NOMO-1 treated with dmso at 0.1 percent for 144 hours (cell line): ENCODE results near the gene CHD1.
A peak's percentile ranks its signal among the peaks of the same experiment; 100 is the strongest.

ENCODE experiments used
- DNase-seq: peaks from one replicate; lab custom pipeline; 2025; ENCODE audit not compliant: unreplicated experiment; lab: John Stamatoyannopoulos, UW

The CHD1 gene

GRCh38 chr5:98936948-98937715 lies 8.3 kb upstream of the CHD1 start:
- no peak for DNase-seq

GRCh38 chr5:98935206-98935605 lies 6.4 kb upstream of the CHD1 start:
- no peak for DNase-seq

DNA sequence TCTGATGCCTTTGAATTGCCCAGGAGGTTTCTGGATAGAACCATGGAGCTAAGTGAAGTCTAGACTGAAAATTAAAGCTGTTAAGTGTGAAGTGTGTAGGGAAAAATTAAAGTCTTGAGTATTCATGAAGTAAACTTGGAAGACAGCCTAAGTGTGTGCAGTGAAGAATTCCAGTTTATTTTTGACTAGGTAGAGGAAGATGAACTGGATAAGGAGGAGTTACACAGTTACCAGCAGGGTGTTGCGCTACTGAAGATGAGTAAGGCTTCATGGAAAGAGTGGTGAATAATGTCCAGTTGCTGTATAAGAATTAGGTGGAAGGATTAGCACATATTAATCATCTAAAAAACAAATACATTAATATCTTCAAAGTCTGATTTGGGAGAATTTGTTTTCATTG lies 5.7 kb upstream of the CHD1 start:
- no peak for DNase-seq

- peak; percentile 82 for DNase-seq
Measured at GRCh38 chr5:98933445-98934072, 4.8 kb upstream of the CHD1 start.

- DNase-seq = no peak
Measured at GRCh38 chr5:98930972-98931762, 2.4 kb upstream of the CHD1 start.

DNA sequence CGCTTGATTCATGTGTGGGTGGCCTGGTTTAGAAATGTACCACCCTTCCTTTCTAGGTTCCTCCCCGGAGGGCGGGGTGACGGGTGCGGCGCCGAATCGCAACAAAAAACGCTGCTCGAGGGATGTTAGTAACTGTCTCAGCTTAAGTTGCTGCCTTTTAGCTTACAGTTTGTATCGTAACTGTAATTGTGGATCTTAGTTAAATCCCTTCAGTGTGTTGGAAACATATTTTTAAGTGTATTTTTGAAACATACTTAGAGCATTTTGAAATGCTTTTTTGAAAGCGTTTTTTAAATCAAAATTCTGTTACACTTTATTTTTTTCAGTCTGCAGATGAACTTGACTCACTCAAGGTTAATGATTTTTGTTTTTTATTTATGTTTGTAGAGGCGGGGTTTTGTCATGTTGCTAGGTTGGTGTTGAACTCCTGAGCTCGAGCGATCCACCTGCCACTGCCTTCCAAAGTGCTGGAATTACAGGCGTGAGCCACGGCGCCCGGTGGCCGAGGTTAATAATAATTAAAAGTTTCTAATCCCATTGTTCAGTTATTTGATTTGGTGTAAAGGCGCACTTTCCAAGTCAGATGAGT lies 997 bp upstream of the CHD1 start:
- DNase-seq = no peak

DNA sequence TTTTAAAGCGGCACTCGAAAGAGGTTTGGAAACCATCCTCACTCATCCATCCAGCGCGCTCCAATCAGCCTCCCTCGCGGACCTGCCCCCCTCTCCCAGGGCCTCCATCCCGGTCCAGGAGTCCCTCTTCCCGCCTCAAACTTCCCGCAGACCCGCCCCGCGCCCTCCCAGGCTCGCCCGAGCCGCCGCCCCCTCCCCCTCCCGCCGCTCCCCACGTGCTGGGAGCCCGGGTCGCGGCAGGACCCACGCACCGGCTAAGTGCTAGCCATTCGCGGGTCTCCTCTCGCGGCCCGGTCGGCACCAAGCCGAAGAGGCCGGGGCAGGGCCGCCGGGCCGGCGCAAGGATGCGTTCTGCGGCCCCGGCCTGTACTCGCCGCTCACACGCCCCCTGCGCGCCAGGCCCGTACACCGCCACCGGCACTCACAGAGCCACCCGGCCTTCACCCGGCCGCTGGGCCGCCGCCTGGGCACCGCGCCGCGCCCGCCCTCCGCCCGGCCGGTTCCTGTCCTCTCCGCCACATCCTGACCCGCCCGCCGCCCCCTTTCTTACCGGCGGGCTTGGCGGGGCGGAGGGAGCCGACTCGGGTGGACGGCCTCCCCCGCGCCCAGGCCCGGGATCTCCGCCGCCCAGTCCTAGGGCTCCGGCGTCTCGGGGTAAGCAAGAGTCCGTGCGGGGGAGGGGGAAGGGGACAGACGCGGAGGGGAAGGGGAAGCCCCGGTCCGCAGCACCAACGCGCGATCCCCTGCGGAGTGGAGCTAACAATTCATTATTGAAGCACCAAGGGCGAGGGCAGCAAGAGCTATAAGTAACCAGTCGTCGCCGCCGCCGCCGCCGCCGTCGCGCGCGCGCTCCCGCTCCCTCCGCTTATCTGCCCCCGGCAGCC lies 576 bp downstream of the CHD1 start:
- peak; percentile 63 for DNase-seq

DNA sequence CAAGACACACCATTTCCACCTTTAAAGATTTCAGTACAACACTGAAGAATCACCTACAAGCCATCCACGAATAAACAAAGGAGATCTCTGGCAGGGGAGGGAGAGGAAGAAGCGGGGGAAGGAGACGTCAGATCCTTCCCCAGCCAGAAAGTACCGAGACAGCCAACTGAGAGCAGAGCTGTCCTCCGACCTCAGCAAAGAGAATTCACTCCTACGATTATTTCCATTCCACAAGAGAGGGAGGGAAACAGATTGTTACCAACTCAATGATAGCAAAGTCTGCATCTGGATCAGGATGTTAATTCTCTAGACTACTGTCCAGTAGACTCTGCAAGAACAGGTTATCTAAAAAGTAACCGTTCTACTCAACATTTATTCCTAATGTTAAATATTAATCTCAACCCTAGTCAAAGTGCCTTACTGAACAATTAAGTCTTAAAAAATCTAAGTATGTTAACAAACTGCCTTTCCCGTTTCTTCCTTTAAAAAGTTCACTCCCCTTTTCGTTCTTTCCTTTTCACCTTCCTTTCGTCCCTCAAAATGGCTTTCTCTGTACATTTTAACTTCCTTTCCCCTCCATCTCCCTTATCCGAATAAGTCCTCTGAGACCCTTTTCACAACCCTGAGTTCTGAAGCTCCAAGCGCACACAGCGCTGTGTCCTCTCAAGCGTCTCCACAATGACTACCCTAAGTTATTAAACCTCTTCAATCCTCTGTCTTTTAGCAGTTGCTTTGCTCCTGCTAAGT lies 1.4 kb downstream of the CHD1 start:
- DNase-seq = peak; percentile 11

GRCh38 chr5:98923966-98924365 lies 4.8 kb downstream of the CHD1 start:
- DNase-seq = no peak

- DNase-seq = no peak
Measured at GRCh38 chr5:98921947-98922505, 6.8 kb downstream of the CHD1 start.

DNA sequence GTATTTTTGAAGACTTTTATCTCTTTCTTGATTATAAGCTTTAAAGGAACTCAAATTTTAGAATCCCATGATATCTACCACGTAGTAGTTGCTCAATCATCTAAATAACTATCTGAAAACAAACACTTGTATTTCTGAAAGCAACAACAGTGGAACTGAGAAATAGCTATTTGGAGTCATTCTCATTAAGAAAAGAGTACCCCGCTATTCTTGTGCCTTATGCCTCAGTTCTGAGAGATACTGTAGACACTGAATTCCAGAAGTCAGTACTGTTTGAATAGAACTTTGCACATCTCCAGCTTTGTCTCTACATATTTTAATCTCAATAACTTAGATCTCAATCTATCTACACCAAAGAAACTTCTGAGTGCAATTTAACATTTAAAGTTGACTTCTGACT lies 11.4 kb downstream of the CHD1 start:
- no peak for DNase-seq

- DNase-seq = no peak
Measured at GRCh38 chr5:98916540-98916939, 12.3 kb downstream of the CHD1 start.

GRCh38 chr5:98913911-98914310 lies 14.9 kb downstream of the CHD1 start:
- DNase-seq = no peak

DNA sequence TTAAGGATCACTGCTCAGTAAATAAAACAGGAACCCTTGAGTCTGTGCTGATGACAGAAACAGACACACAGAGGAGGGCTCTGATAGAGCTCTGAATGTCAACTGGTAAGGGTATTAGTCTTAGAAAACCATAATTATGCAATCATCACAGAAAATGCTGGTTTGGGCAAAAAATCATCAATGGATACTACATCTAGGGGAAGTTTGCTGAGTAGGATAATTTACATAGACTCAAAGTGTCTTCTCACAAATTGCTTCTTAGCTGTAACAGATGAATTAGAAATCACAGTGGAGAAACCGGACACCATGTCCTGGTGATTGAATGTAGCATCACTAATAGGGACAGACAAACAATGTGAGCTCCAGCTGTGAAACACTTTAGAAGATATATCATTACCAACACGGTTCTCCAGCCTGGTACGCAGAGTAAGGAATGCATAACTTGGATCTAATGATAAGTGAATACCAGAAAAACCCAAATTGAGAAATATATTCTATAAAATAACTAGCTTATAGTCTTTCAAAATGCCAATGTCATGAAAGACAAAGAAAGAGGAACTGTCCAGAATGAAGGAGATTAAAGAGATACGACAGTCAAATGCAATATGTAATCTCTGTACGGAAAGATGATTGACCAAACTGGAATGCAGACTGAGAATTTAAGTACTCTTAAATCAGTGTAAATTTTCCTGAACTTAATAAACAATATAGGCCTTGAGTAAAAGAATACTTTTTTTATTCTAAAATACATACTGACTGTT lies 17.3 kb downstream of the CHD1 start:
- no peak for DNase-seq

GRCh38 chr5:98909363-98909762 lies 19.4 kb downstream of the CHD1 start:
- DNase-seq = no peak

- DNase-seq = no peak
Measured at GRCh38 chr5:98907951-98908350, 20.9 kb downstream of the CHD1 start.

DNA sequence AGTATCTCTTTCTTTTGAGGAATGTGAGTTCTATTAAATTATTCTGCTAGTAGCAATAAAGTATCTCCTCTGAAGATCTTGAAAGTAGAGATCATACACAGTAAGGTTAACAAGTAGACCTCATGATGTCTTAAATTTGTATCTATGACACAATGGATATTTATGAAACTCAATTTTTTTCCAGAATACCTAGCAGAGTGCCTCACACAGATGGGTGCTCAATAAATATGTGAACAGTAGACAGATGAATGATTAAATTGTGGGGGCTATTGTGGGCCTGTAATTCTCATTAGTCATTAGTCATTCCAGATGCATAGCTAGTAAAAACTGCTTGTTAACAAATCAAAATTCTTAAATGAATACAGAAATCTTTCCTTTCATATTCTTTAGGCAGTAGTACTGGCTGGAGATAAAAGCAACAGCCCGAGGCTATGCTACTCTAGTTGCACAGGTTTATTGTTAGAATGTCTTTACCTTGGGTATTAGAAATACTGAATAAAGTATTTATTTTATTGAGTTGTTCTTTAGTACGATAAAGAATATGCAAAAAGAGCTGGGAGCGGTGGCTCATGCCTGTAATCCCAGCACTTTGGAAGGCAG lies 22.0 kb downstream of the CHD1 start:
- DNase-seq = no peak

GRCh38 chr5:98905857-98906688 lies 22.7 kb downstream of the CHD1 start:
- DNase-seq = no peak
